B cell (primary cell): Measurements from ENCODE around the gene AXIN2. TPM values are rescaled to one million over a fixed set of nuclear protein-coding genes. Genes with fewer than 3 reads are reported as not detected.
"Not testable (repeated sequence)": the region's sequence is repeated elsewhere in the genome, so short reads cannot be mapped to it uniquely, and the experiment has no call there.

Experiments used
- ATAC-seq: fragments of 200-7000 bp; cut with Tn5 transposase; one replicate; pipeline ENCODE4 v1.10.0; 2021; ENCODE audit warnings: low read depth, mild to moderate bottlenecking, moderate number of reproducible peaks, moderate library complexity
- CTCF ChIA-PET: fragments of 350-600 bp; sonication (Branson Sonifier 250); formaldehyde crosslinking; loops from one replicate; lab custom pipeline; 2021; ENCODE audit warnings: antibody characterized with exemption, inconsistent platforms; lab: Charles Lee
- POLR2A ChIA-PET: fragments of 350-600 bp; sonication (Branson Sonifier 250); formaldehyde crosslinking; loops from one replicate; lab custom pipeline; 2021; ENCODE audit warnings: antibody characterized with exemption; lab: Charles Lee
- DNase-seq: peaks from one replicate; pipeline ENCODE4 v3.0.0; 2013
- H2AFZ ChIP-seq: 2 replicates; pipeline ENCODE4 v1.6.1; 2012; ENCODE audit warnings: mild to moderate bottlenecking, low read depth, low read length; ENCODE audit not compliant: insufficient read depth, poor library complexity, severe bottlenecking
- H3K27ac ChIP-seq, 2 donors: 1 replicate in 1 of 2; 2 replicates in 1 of 2; pipeline ENCODE4 v1.5.1; 2012 to 2013; ENCODE audit warnings: low read length in 2 of 2, mild to moderate bottlenecking in 2 of 2, moderate library complexity in 1 of 2
- H3K27me3 ChIP-seq, 4 experiments: fragments of 200-600 bp in 1 of 4; sonication (generic) in 1 of 4; replicated peaks in 1 of 4; 1 replicate in 2 of 4; 2 replicates in 2 of 4; pipeline versions ENCODE4 v1.6.1 to v1.7.0; 2013 to 2016; ENCODE audit warnings: low read length in 3 of 4, mild to moderate bottlenecking in 2 of 4, mixed read lengths in 1 of 4, moderate library complexity in 1 of 4; ENCODE audit not compliant: insufficient read depth in 4 of 4, control insufficient read depth in 3 of 4; ENCODE audit errors: control extremely low read depth in 1 of 4
- H3K36me3 ChIP-seq, 2 experiments: replicated peaks in 1 of 2; 1 replicate in 1 of 2; 2 replicates in 1 of 2; pipeline versions ENCODE4 v1.6.1 to v1.7.1; 2013; ENCODE audit warnings: low read length in 1 of 2; ENCODE audit not compliant: insufficient read depth in 2 of 2, control insufficient read depth in 1 of 2; ENCODE audit errors: control extremely low read depth in 1 of 2, extremely low read depth in 1 of 2
- H3K4me1 ChIP-seq, 2 donors: fragments of 200-600 bp in 1 of 2; sonication (generic) in 1 of 2; 1 replicate in 1 of 2; 2 replicates in 1 of 2; pipeline versions ENCODE4 v1.5.1 to v1.6.1; 2013 to 2017; ENCODE audit warnings: low read length in 2 of 2; ENCODE audit not compliant: control insufficient read depth in 2 of 2, insufficient read depth in 2 of 2
- H3K4me2 ChIP-seq: replicated peaks from 2 replicates; pipeline ENCODE3; 2012; ENCODE audit warnings: mild to moderate bottlenecking, low read depth, low read length; ENCODE audit not compliant: poor library complexity, severe bottlenecking
- H3K4me3 ChIP-seq, 5 experiments: fragments of 200-600 bp in 1 of 5; sonication (generic) in 1 of 5; 1 replicate in 3 of 5; 2 replicates in 2 of 5; pipeline versions ENCODE4 v1.5.1 to v1.7.0; 2011 to 2016; ENCODE audit warnings: low read length in 4 of 5, mild to moderate bottlenecking in 4 of 5, low read depth in 2 of 5, control low read depth in 1 of 5, moderate library complexity in 1 of 5; ENCODE audit not compliant: insufficient read depth in 1 of 5; ENCODE audit errors: control extremely low read depth in 1 of 5, extremely low read depth in 1 of 5
- H3K79me2 ChIP-seq: fragments of 200-600 bp; sonication (generic); one replicate; pipeline ENCODE4 v1.6.0; 2016; ENCODE audit warnings: low read length; ENCODE audit not compliant: control insufficient read depth, insufficient read depth
- H3K9ac ChIP-seq: fragments of 200-600 bp; sonication (generic); 2 replicates; pipeline ENCODE4 v1.6.1; 2017; ENCODE audit warnings: mild to moderate bottlenecking, low read length, moderate library complexity
- H3K9me3 ChIP-seq, 3 donors: one replicate each; pipeline versions ENCODE4 v1.6.1 to v1.7.1; 2013; ENCODE audit warnings: low read length in 2 of 3; ENCODE audit not compliant: control insufficient read depth in 2 of 3, insufficient read depth in 1 of 3; ENCODE audit errors: control extremely low read depth in 1 of 3
- H4K20me1 ChIP-seq: 2 replicates; pipeline ENCODE4 v1.6.0; 2012; ENCODE audit warnings: mild to moderate bottlenecking, low read length; ENCODE audit not compliant: insufficient read depth, control insufficient read depth, poor library complexity, severe bottlenecking
- H3K27ac Mint-ChIP-seq: one replicate; pipeline ENCODE4 v1.8.0; 2021; ENCODE audit warnings: mixed read lengths
- H3K27me3 Mint-ChIP-seq: one replicate; pipeline ENCODE4 v1.8.0; 2021; ENCODE audit warnings: mixed read lengths
- H3K4me1 Mint-ChIP-seq: one replicate; pipeline ENCODE4 v1.8.0; 2021; ENCODE audit warnings: mixed read lengths
- H3K4me3 Mint-ChIP-seq: one replicate; pipeline ENCODE4 v1.8.0; 2021; ENCODE audit warnings: mixed read lengths
- H3K9me3 Mint-ChIP-seq: one replicate; pipeline ENCODE4 v1.8.0; 2022; ENCODE audit warnings: mixed read lengths; ENCODE audit not compliant: insufficient read depth
- EZH2 ChIP-seq: IDR thresholded peaks from 2 replicates; pipeline ENCODE4 v1.6.1; 2012; ENCODE audit warnings: borderline replicate concordance, low read depth, mild to moderate bottlenecking, moderate library complexity, low read length; ENCODE audit not compliant: insufficient read depth, poor library complexity, severe bottlenecking
- WGBS: methylation state at CpG from one replicate; pipeline ENCODE4 v1.1.5; 2013; ENCODE audit warnings: missing lambda C conversion rate; ENCODE audit not compliant: insufficient coverage; 5-methylcytosine and 5-hydroxymethylcytosine counted together
- intact Hi-C: fragments of 100-400 bp; cut with micrococcal nuclease; formaldehyde crosslinking; loops from one replicate; pipeline ENCODE4 v1.10.0; 2022
- polyA plus RNA-seq: library from polyadenylated mRNA; depleted of rRNA; stranded (reverse); fragments of >200 nt; gene quantifications from 2 replicates; pipeline ENCODE4 v1.2.3, GENCODE V29; 2012
- total RNA-seq, 2 donors: library from RNA; stranded (reverse); fragments of 120-200 nt in 1 of 2; gene quantifications; 1 replicate in 1 of 2; 2 replicates in 1 of 2; pipeline versions ENCODE4 v1.2.3 to v1.2.4, GENCODE V29; 2013 to 2022
- TF ChIP-seq, protein P1 (sequence below): fragments of 200-600 bp; IDR thresholded peaks from one replicate; pipeline ENCODE4 v1.8.0; 2022; ENCODE audit warnings: antibody characterized with exemption, mild to moderate bottlenecking

Gene AXIN2
- total and polyA plus RNA-seq, 2 donors (not counting 1 experiment from before 2014, with no cell fraction given), result 0.16 to 1.2 TPM

DNA sequence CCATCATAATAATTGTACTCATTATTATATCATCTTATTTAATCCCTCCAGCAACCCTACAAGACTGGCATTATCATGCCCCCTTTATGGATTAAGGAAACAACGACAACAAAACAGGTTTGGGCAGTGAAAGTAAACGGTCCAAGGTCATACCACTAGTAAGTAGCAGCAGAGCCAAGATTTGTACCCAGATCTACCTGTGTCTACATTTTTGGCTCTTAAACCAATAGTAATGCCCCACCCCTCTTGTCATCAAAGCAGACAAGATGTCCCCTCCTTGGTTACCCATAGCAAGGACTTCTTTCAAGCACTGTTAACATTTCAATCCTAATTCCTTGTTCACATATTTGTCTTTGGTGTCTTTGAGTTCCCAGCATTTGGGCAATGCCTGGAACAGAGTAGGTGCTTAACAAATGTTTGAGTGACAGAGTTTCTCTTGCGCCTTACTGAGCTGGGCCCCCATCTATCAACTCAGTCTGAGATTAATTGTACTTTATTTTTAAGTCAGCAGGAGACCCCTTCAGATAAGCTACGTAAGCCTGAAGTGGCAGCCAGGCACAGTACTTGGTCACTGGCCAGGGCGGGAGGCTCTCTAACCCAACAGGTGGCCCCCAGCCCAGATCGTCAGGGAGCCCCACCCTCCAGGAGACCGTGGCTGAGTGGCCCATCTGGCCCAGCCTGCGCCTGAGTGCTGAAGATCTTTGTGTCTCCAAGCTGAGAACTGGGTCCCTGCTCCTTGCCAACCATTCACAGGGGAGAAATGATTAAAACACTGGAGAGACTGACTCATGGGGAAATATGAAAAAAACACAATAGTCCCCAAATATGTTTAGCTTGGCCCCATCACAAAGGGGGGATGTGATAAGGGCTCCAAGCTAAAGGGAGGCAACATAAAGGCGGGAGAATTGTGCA lies 75.8 kb downstream of the AXIN2 start:
- H3K4me2 ChIP-seq, result no peak overlapping the region
- no peak overlapping the region for H3K27ac ChIP-seq
- no peak for TF ChIP-seq EZH2
- TF ChIP-seq, protein P1, sequence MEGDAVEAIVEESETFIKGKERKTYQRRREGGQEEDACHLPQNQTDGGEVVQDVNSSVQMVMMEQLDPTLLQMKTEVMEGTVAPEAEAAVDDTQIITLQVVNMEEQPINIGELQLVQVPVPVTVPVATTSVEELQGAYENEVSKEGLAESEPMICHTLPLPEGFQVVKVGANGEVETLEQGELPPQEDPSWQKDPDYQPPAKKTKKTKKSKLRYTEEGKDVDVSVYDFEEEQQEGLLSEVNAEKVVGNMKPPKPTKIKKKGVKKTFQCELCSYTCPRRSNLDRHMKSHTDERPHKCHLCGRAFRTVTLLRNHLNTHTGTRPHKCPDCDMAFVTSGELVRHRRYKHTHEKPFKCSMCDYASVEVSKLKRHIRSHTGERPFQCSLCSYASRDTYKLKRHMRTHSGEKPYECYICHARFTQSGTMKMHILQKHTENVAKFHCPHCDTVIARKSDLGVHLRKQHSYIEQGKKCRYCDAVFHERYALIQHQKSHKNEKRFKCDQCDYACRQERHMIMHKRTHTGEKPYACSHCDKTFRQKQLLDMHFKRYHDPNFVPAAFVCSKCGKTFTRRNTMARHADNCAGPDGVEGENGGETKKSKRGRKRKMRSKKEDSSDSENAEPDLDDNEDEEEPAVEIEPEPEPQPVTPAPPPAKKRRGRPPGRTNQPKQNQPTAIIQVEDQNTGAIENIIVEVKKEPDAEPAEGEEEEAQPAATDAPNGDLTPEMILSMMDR, result no peak
- no peak overlapping the region for H2AFZ ChIP-seq
- H3K27ac Mint-ChIP-seq, result no peak overlapping the region
- H3K4me1 ChIP-seq, result no peaks in the 10 kb centered on the region
- ATAC-seq (no peak), DNase-seq (no peak)
- intact Hi-C loops, result no loop called here
- 85% methylated on average over 8 of the region's 9 CpGs for WGBS
- no peaks in the 10 kb centered on the region for H3K4me1 Mint-ChIP-seq
- H3K4me3 ChIP-seq, result no peak overlapping the region
- no peaks in the 10 kb centered on the region for H3K79me2 ChIP-seq
- H3K27me3 Mint-ChIP-seq, result peaks cover 17% of the 10 kb centered on the region
- ChIA-PET CTCF (no interaction called here), POLR2A (no interaction called here)
- peaks cover 2% of the 10 kb centered on the region for H3K9me3 Mint-ChIP-seq
- no peaks in the 10 kb centered on the region for H3K27me3 ChIP-seq
- no peaks in the 10 kb centered on the region for H3K36me3 ChIP-seq
- no peak overlapping the region for H3K4me3 Mint-ChIP-seq
- no peaks in the 10 kb centered on the region for H4K20me1 ChIP-seq
- no peaks in the 10 kb centered on the region for H3K9me3 ChIP-seq
- no peak overlapping the region for H3K9ac ChIP-seq

DNA sequence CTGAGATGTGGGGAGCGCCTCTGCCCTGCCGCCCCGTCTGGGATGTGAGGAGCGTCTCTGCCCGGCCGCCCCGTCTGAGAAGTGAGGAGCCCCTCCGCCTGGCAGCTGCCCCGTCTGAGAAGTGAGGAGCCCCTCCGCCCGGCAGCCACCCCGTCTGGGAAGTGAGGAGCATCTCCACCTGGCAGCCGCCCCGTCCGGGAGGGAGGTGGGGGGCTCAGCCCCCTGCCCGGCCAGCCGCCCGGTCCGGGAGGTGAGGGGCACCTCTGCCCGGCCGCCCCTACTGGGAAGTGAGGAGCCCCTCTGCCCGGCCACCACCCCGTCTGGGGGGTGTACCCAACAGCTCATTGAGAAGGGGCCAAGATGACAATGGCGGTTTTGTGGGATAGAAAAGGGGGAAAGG lies 77.0 kb downstream of the AXIN2 start:
- DNase-seq, H3K27ac ChIP-seq, H3K27ac Mint-ChIP-seq, H3K9me3 Mint-ChIP-seq, H3K36me3 ChIP-seq, H3K4me3 ChIP-seq, intact Hi-C loops, H3K4me1 Mint-ChIP-seq, H3K4me1 ChIP-seq, POLR2A ChIA-PET, CTCF ChIA-PET, H4K20me1 ChIP-seq, H3K9ac ChIP-seq, H2AFZ ChIP-seq, H3K4me2 ChIP-seq, ATAC-seq, H3K79me2 ChIP-seq, H3K27me3 ChIP-seq, H3K9me3 ChIP-seq, H3K4me3 Mint-ChIP-seq: not testable (repeated sequence)
- peaks cover 17% of the 10 kb centered on the region for H3K27me3 Mint-ChIP-seq
- 95% methylated on average over 13 of the region's 24 CpGs for WGBS
